GM19239 (cell line): ENCODE results near the gene TP53I11.
A peak's percentile ranks its signal among the peaks of the same experiment; 100 is the strongest.

Source experiments
- DNase-seq: peaks from one replicate; pipeline ENCODE4 v3.0.0; 2011; ENCODE audit warnings: low spot score; ENCODE audit not compliant: insufficient read length
- FAIRE-seq: peaks from 2 replicates; lab custom pipeline; 2011; peaks lifted over from hg19 to GRCh38; lab: Jason Lieb, UNC

The TP53I11 gene

GRCh38 chr11:44942029-44942955, 8.4 kb downstream of the TP53I11 start:
- no peak for DNase-seq
- FAIRE-seq = no peak

- FAIRE-seq (no peak), DNase-seq (no peak)
Measured at GRCh38 chr11:44941259-44942021, 9.2 kb downstream of the TP53I11 start.

GRCh38 chr11:44940835-44941234, 9.8 kb downstream of the TP53I11 start:
- FAIRE-seq (no peak), DNase-seq (no peak)

- FAIRE-seq (no peak), DNase-seq (no peak)
Measured at GRCh38 chr11:44940404-44940803, 10.3 kb downstream of the TP53I11 start.

GRCh38 chr11:44939673-44940395, 10.8 kb downstream of the TP53I11 start:
- no peak for FAIRE-seq
- no peak for DNase-seq

- FAIRE-seq (no peak), DNase-seq (no peak)
Measured at GRCh38 chr11:44938066-44938691, 12.5 kb downstream of the TP53I11 start.

- FAIRE-seq = no peak
- DNase-seq = no peak
Measured at GRCh38 chr11:44936951-44937543, 13.6 kb downstream of the TP53I11 start.

GRCh38 chr11:44936525-44936924, 14.2 kb downstream of the TP53I11 start:
- peak; percentile 79 for DNase-seq
- FAIRE-seq = peak; percentile 75

- no peak for DNase-seq
- FAIRE-seq = no peak
Measured at GRCh38 chr11:44934735-44935250, 15.9 kb downstream of the TP53I11 start.

- no peak for DNase-seq
- no peak for FAIRE-seq
Measured at GRCh38 chr11:44934110-44934509, 16.6 kb downstream of the TP53I11 start.

GRCh38 chr11:44931466-44931865, 19.2 kb downstream of the TP53I11 start:
- no peak for DNase-seq
- FAIRE-seq = no peak

- FAIRE-seq (no peak), DNase-seq (no peak)
Measured at GRCh38 chr11:44930588-44931302, 19.9 kb downstream of the TP53I11 start.

GRCh38 chr11:44928816-44929215, 21.9 kb downstream of the TP53I11 start:
- FAIRE-seq (no peak), DNase-seq (no peak)

- DNase-seq (no peak), FAIRE-seq (no peak)
Measured at GRCh38 chr11:44928144-44928543, 22.5 kb downstream of the TP53I11 start.

- DNase-seq (peak; percentile 62), FAIRE-seq (peak; percentile 40)
Measured at GRCh38 chr11:44927174-44927661, 23.5 kb downstream of the TP53I11 start.

GRCh38 chr11:44926036-44926435, 24.6 kb downstream of the TP53I11 start:
- no peak for FAIRE-seq

GRCh38 chr11:44923806-44924205, 26.9 kb downstream of the TP53I11 start:
- no peak for DNase-seq
- no peak for FAIRE-seq

More at GRCh38 chr11:44926036-44926435, 24.6 kb downstream of the TP53I11 start:
- DNase-seq = no peak

- DNase-seq (no peak), FAIRE-seq (no peak)
Measured at GRCh38 chr11:44923115-44923514, 27.6 kb downstream of the TP53I11 start.

- no peak for DNase-seq
- no peak for FAIRE-seq
Measured at GRCh38 chr11:44920451-44920850, 30.2 kb downstream of the TP53I11 start.
